Endodermal cell (in vitro differentiated cells): ENCODE measurements around the gene SNX4. TPM values are rescaled to one million over a fixed set of nuclear protein-coding genes. Genes with fewer than 3 reads are reported as not detected.

Experiments used
- DNase-seq: peaks from one replicate; pipeline ENCODE4 v3.0.0-alpha.2; 2017
- H3K27ac ChIP-seq: 2 replicates; pipeline ENCODE4 v1.5.1; 2013; ENCODE audit warnings: mild to moderate bottlenecking, low read depth, low read length, moderate library complexity
- H3K27me3 ChIP-seq: 2 replicates; pipeline ENCODE4 v1.6.1; 2013; ENCODE audit warnings: mild to moderate bottlenecking, low read length, moderate library complexity; ENCODE audit not compliant: insufficient read depth, control insufficient read depth, poor library complexity, severe bottlenecking
- H3K36me3 ChIP-seq: 2 replicates; pipeline ENCODE4 v1.7.0; 2013; ENCODE audit warnings: mild to moderate bottlenecking, low read length, moderate library complexity; ENCODE audit not compliant: control insufficient read depth, insufficient read depth
- H3K4me1 ChIP-seq: one replicate; pipeline ENCODE4 v1.7.0; 2013; ENCODE audit warnings: low read length; ENCODE audit not compliant: control insufficient read depth, insufficient read depth
- H3K4me3 ChIP-seq: 2 replicates; pipeline ENCODE4 v1.5.1; 2013; ENCODE audit warnings: mild to moderate bottlenecking, low read length, moderate library complexity
- H3K9ac ChIP-seq: 2 replicates; pipeline ENCODE4 v1.6.1; 2013; ENCODE audit warnings: mild to moderate bottlenecking, low read length, moderate library complexity; ENCODE audit not compliant: poor library complexity, severe bottlenecking; ENCODE audit errors: extremely low read depth
- H3K9me3 ChIP-seq: 2 replicates; pipeline ENCODE4 v1.6.1; 2013; ENCODE audit warnings: mild to moderate bottlenecking, low read length, moderate library complexity; ENCODE audit not compliant: control insufficient read depth
- H3K27ac Mint-ChIP-seq: 2 replicates; pipeline ENCODE4 v1.8.0; 2020; ENCODE audit warnings: mixed read lengths
- H3K27me3 Mint-ChIP-seq: 2 replicates; pipeline ENCODE4 v1.8.0; 2021; ENCODE audit warnings: mild to moderate bottlenecking, mixed read lengths; ENCODE audit not compliant: insufficient read depth
- H3K36me3 Mint-ChIP-seq: 2 replicates; pipeline ENCODE4 v1.8.0; 2020; ENCODE audit warnings: low read depth, mixed read lengths
- H3K4me1 Mint-ChIP-seq: 2 replicates; pipeline ENCODE4 v1.8.0; 2020; ENCODE audit warnings: mixed read lengths
- H3K4me3 Mint-ChIP-seq: 2 replicates; pipeline ENCODE4 v1.8.0; 2020; ENCODE audit warnings: mild to moderate bottlenecking, moderate library complexity, mixed read lengths
- H3K9me3 Mint-ChIP-seq: 2 replicates; pipeline ENCODE4 v1.8.0; 2020; ENCODE audit warnings: mild to moderate bottlenecking, mixed read lengths
- WGBS, 2 experiments: methylation state at CpG; one replicate each; pipeline versions ENCODE4 v1.1.5 to v1.1.7; 2013; ENCODE audit warnings: missing lambda C conversion rate in 2 of 2, mixed read lengths in 1 of 2; ENCODE audit not compliant: insufficient coverage in 1 of 2, insufficient read length in 1 of 2; 5-methylcytosine and 5-hydroxymethylcytosine counted together
- total RNA-seq, 2 donors: library from RNA; stranded (reverse); fragmentation: NEBNext Ultra II Directional in 1 of 2; extraction: Animal tissue kit (Norgen Biotek cat#: 25700) in 1 of 2; gene quantifications; 2 replicates in 1 of 2; 3 replicates in 1 of 2; pipeline ENCODE4 v1.2.1, GENCODE V29; 2021
- TF ChIP-seq, protein P1 (sequence below): fragments of 200-600 bp; sonication (generic); conservative IDR thresholded peaks from 2 replicates; pipeline ENCODE4 v1.5.0; 2021; ENCODE audit warnings: antibody characterized with exemption, mild to moderate bottlenecking

Gene SNX4
- total RNA-seq, 2 donors from 2014 or later: 33.2 to 33.9 TPM

DNA sequence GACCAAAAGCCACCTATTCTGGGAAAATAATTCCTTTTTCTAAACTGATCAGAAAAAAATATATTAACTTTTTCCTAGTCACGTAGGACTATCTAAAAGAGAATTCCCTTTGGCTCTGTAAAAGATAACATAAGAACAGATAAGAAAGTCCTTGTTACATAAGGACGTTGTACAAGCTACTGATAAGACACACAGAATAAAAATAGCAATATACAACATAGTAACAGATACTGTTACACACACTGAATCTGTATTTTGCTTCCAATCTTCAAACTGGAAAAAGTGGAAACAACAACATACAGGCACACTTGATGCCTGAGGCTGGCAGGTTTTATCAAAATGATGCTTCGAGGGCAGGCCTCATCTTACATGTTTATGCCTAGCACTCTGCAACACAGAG lies 59.8 kb downstream of the SNX4 start:
- no peak overlapping the region for H3K27ac Mint-ChIP-seq
- TF ChIP-seq, protein P1, sequence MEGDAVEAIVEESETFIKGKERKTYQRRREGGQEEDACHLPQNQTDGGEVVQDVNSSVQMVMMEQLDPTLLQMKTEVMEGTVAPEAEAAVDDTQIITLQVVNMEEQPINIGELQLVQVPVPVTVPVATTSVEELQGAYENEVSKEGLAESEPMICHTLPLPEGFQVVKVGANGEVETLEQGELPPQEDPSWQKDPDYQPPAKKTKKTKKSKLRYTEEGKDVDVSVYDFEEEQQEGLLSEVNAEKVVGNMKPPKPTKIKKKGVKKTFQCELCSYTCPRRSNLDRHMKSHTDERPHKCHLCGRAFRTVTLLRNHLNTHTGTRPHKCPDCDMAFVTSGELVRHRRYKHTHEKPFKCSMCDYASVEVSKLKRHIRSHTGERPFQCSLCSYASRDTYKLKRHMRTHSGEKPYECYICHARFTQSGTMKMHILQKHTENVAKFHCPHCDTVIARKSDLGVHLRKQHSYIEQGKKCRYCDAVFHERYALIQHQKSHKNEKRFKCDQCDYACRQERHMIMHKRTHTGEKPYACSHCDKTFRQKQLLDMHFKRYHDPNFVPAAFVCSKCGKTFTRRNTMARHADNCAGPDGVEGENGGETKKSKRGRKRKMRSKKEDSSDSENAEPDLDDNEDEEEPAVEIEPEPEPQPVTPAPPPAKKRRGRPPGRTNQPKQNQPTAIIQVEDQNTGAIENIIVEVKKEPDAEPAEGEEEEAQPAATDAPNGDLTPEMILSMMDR: no peak
- Histone ChIP-seq H3K9me3 (no peaks in the 10 kb centered on the region), H3K36me3 (peaks cover 75% of the 10 kb centered on the region), H3K4me3 (no peak overlapping the region), H3K27ac (no peak overlapping the region), H3K9ac (no peak overlapping the region), H3K4me1 (no peaks in the 10 kb centered on the region), H3K27me3 (no peaks in the 10 kb centered on the region)
- WGBS, 2 experiments: 95 to 100% methylated on average over 1 to 3 of the region's 3 CpGs
- H3K9me3 Mint-ChIP-seq: no peaks in the 10 kb centered on the region
- no peak overlapping the region for H3K4me3 Mint-ChIP-seq
- no peaks in the 10 kb centered on the region for H3K27me3 Mint-ChIP-seq
- no peak for DNase-seq
- H3K36me3 Mint-ChIP-seq: peaks cover 49% of the 10 kb centered on the region
- H3K4me1 Mint-ChIP-seq: peaks cover 9% of the 10 kb centered on the region

DNA sequence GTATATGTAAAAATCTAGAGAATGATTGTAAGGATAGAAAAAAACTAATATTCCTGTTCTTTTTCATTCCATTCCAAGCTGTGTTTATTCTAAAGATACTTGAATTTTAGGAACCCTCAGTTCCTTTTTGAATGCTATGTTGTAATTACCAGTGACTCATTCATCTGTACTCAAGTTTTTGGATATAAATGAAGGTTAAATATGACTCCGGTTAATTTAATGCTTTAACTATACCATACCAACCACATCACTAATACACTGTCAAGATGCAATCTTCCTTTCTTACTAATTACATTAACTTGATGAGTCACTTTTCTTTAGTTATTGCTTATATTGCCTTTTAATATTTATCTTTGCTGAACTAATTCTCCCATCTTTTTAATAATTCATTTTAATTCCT lies 76.1 kb downstream of the SNX4 start:
- TF ChIP-seq, protein P1: no peak
- Mint-ChIP-seq H3K4me1 (peaks cover 2% of the 10 kb centered on the region), H3K9me3 (peaks cover 7% of the 10 kb centered on the region), H3K27me3 (no peaks in the 10 kb centered on the region), H3K27ac (no peak overlapping the region), H3K36me3 (peaks cover 27% of the 10 kb centered on the region), H3K4me3 (no peak overlapping the region)
- no peaks in the 10 kb centered on the region for H3K4me1 ChIP-seq
- H3K27ac ChIP-seq: no peak overlapping the region
- no peaks in the 10 kb centered on the region for H3K9me3 ChIP-seq
- DNase-seq: no peak
- H3K27me3 ChIP-seq: no peaks in the 10 kb centered on the region
- H3K4me3 ChIP-seq: no peak overlapping the region
- no peak overlapping the region for H3K9ac ChIP-seq
- 100% methylated on average over 1 of the region's 1 CpG; no CpG with 5 or more reads in 1 of the 2 experiments for WGBS, 2 experiments
- H3K36me3 ChIP-seq: peaks cover 40% of the 10 kb centered on the region

DNA sequence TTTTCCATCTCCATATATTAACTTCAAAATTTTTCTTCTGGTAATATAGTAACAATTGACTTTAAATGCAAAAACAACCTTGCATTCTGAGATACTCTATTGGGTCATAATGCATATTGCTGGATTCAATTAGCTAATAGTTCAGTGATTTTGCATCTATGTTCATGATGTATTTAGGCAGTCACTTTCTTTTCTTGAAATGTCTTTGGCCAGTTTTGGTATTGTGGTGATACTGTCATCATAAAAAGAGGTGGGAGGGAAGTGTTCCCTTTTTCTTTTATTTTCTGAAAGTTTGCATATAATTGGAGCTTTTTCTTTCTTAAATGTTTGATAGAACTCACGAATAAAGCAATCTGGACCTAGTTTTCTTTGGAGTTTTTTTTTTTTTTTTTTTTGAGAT lies 77.5 kb downstream of the SNX4 start:
- 80% methylated on average over 1 of the region's 1 CpG; no CpG with 5 or more reads in 1 of the 2 experiments for WGBS, 2 experiments
- Histone ChIP-seq H3K36me3 (peaks cover 26% of the 10 kb centered on the region), H3K9me3 (no peaks in the 10 kb centered on the region), H3K27ac (no peak overlapping the region), H3K9ac (no peak overlapping the region), H3K4me3 (no peak overlapping the region), H3K4me1 (no peaks in the 10 kb centered on the region), H3K27me3 (no peaks in the 10 kb centered on the region)
- peaks cover 9% of the 10 kb centered on the region for H3K4me1 Mint-ChIP-seq
- no peaks in the 10 kb centered on the region for H3K27me3 Mint-ChIP-seq
- H3K9me3 Mint-ChIP-seq: peaks cover 7% of the 10 kb centered on the region
- TF ChIP-seq, protein P1: no peak
- no peak overlapping the region for H3K4me3 Mint-ChIP-seq
- peaks cover 23% of the 10 kb centered on the region for H3K36me3 Mint-ChIP-seq
- H3K27ac Mint-ChIP-seq: no peak overlapping the region
- no peak for DNase-seq
